Nucleus accumbens (tissue), 56 donors: Measurements from ENCODE around the gene ZFYVE26.
"Not testable (repeated sequence)": the region's sequence is repeated elsewhere in the genome, so short reads cannot be mapped to it uniquely, and the experiment has no call there.

Source experiments
- DNase-seq, 56 donors: peaks; one replicate each; lab custom pipeline; 2025; lab: John Stamatoyannopoulos, UW

Gene ZFYVE26

GRCh38 chr14:67816326-67817002 is at the start of gene ZFYVE26:
ZFYVE26 (minus strand) TSS chr14:67816590; CDS start chr14:67815963, 627 bp downstream.
- peak; percentile 62 to 98 (median 90) for DNase-seq

GRCh38 chr14:67863223-67863622 is 46.8 kb upstream of the ZFYVE26 start:
- no peak for DNase-seq

- no peak for DNase-seq
Observed at GRCh38 chr14:67859169-67859749, 42.9 kb upstream of the ZFYVE26 start.

GRCh38 chr14:67857778-67858350 is 41.5 kb upstream of the ZFYVE26 start:
- DNase-seq: no peak

GRCh38 chr14:67856827-67857226 is 40.4 kb upstream of the ZFYVE26 start:
- DNase-seq: no peak

- DNase-seq: no peak
Observed at GRCh38 chr14:67853715-67854114, 37.3 kb upstream of the ZFYVE26 start.

GRCh38 chr14:67852926-67853604 is 36.7 kb upstream of the ZFYVE26 start:
- no peak for DNase-seq

- no peak for DNase-seq
Observed at GRCh38 chr14:67851785-67852410, 35.5 kb upstream of the ZFYVE26 start.

GRCh38 chr14:67850066-67850830 is 33.9 kb upstream of the ZFYVE26 start:
- DNase-seq: no peak

- no peak for DNase-seq
Observed at GRCh38 chr14:67846029-67846610, 29.7 kb upstream of the ZFYVE26 start.

- peak in 5 of 56 donors; percentile 0 to 5 (median 3) for DNase-seq
Observed at GRCh38 chr14:67837011-67837624, 20.7 kb upstream of the ZFYVE26 start.

GRCh38 chr14:67835596-67835995 is 19.2 kb upstream of the ZFYVE26 start:
- DNase-seq: no peak

- no peak for DNase-seq
Observed at GRCh38 chr14:67833403-67833802, 17.0 kb upstream of the ZFYVE26 start.

GRCh38 chr14:67831113-67831512 is 14.7 kb upstream of the ZFYVE26 start:
- no peak for DNase-seq

- no peak for DNase-seq
Observed at GRCh38 chr14:67821121-67821520, 4.7 kb upstream of the ZFYVE26 start.

- no peak for DNase-seq
Observed at GRCh38 chr14:67820428-67820971, 4.1 kb upstream of the ZFYVE26 start.

GRCh38 chr14:67819563-67820421 is 3.4 kb upstream of the ZFYVE26 start, which contains the start of gene RAD51B:
RAD51B (plus strand) TSS chr14:67819779.
- DNase-seq: peak in 55 of 56 donors; percentile 20 to 93 (median 71)

- not testable (repeated sequence) for DNase-seq
Observed at GRCh38 chr14:67818476-67818875, 2.1 kb upstream of the ZFYVE26 start.
